Kidney epithelial cell (primary cell): Measurements from ENCODE around the gene MTUS2. TPM values are rescaled to one million over a fixed set of nuclear protein-coding genes. Genes with fewer than 3 reads are reported as not detected.

Experiments
- DNase-seq: peaks from one replicate; pipeline ENCODE4 v3.0.0-alpha.2; 2010; ENCODE audit warnings: low read depth
- H3K27me3 ChIP-seq: 2 replicates; pipeline ENCODE4 v1.6.0; 2011; ENCODE audit warnings: low read length; ENCODE audit not compliant: control insufficient read depth, insufficient read depth
- H3K36me3 ChIP-seq: 2 replicates; pipeline ENCODE4 v1.5.1; 2011; ENCODE audit warnings: low read length; ENCODE audit not compliant: control insufficient read depth, insufficient read depth
- H3K4me3 ChIP-seq: 2 replicates; pipeline ENCODE4 v1.5.1; 2011; ENCODE audit warnings: low read depth, mild to moderate bottlenecking, control low read depth, low read length
- total RNA-seq: library from RNA; depleted of rRNA; stranded (reverse); fragments of >200 nt; gene quantifications from 2 replicates; pipeline ENCODE4 v1.2.3, GENCODE V29; 2015
- TF ChIP-seq, protein P1 (sequence below): IDR thresholded peaks from 2 replicates; pipeline ENCODE4 v1.5.1; 2011; ENCODE audit warnings: mild to moderate bottlenecking, moderate library complexity, low read length, control low read depth, inconsistent platforms; ENCODE audit not compliant: insufficient read depth, poor library complexity, severe bottlenecking

MTUS2 gene
- total RNA-seq, 1 donor from 2014 or later, result 0.25 TPM

DNA sequence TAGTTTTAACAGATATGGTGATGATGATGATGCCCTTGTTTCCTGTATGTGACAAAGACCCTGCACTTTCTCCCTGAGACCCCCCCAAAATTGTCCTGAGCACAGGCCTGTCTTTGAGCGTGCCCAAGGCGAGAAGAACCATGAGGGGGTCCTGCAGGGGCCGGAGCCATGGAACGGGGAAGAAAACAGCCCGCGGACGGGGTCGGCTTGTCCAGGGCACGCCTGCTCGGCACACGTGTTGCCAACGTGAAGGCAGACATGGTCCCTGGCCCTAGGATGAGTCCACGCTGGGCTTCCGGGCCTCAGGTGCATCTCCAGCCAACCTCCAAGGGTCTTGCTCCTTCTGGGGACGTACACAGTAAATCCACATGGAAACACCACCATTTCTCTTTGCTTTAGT, 684.6 kb downstream of the MTUS2 start:
- TF ChIP-seq, protein P1, sequence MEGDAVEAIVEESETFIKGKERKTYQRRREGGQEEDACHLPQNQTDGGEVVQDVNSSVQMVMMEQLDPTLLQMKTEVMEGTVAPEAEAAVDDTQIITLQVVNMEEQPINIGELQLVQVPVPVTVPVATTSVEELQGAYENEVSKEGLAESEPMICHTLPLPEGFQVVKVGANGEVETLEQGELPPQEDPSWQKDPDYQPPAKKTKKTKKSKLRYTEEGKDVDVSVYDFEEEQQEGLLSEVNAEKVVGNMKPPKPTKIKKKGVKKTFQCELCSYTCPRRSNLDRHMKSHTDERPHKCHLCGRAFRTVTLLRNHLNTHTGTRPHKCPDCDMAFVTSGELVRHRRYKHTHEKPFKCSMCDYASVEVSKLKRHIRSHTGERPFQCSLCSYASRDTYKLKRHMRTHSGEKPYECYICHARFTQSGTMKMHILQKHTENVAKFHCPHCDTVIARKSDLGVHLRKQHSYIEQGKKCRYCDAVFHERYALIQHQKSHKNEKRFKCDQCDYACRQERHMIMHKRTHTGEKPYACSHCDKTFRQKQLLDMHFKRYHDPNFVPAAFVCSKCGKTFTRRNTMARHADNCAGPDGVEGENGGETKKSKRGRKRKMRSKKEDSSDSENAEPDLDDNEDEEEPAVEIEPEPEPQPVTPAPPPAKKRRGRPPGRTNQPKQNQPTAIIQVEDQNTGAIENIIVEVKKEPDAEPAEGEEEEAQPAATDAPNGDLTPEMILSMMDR, result no peak
- DNase-seq, result no peak
- Histone ChIP-seq H3K4me3 (no peak overlapping the region), H3K27me3 (peaks cover 10% of the 10 kb centered on the region), H3K36me3 (no peaks in the 10 kb centered on the region)

DNA sequence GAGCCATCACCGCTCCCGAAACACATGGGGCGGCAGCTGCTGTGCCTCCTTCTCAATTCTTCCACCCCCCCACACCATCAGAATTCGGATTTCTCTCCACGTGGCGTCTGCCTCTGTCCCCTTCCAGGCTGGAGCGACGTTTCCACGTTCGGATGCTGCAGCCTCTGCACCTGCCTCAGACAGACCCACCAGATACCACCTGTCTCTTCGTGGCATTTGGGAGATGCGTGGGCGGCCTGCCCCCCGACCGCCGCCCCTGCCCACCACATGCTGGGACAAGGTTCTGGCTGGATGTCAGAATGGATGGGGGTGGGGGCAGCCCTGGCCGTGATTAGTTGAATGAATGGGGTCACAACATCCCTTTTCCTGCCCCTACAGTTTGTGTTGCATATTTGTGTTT, 685.4 kb downstream of the MTUS2 start:
- TF ChIP-seq, protein P1, result no peak
- H3K36me3 ChIP-seq, result no peaks in the 10 kb centered on the region
- no peak for DNase-seq

DNA sequence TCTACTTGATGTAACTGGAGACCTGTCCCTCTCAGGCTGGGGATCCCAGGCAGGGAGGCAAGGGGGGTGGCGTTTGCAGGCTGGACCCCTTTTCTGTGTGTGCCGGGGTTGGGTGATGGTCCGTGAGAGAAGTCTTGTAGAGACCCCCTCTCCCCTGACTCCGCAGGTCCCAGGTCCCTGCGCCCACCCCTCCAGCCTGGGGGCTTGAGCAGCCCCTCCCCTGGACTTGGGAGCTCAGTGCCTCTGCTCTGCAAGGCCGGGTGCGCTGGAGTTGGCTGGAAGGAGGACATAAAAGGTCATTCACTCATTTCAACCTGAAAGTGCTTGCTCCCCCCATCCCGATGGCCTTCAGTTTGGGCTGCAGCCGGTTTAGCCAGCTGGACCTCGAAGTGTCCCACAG, 685.8 kb downstream of the MTUS2 start:
- peaks cover 7% of the 10 kb centered on the region for H3K27me3 ChIP-seq
- TF ChIP-seq, protein P1, result no peak
- H3K4me3 ChIP-seq, result no peak overlapping the region
- DNase-seq, result no peak
- no peaks in the 10 kb centered on the region for H3K36me3 ChIP-seq

More for the DNA sequence above, 685.4 kb downstream of the MTUS2 start:
- Histone ChIP-seq H3K4me3 (no peak overlapping the region), H3K27me3 (peaks cover 7% of the 10 kb centered on the region)

DNA sequence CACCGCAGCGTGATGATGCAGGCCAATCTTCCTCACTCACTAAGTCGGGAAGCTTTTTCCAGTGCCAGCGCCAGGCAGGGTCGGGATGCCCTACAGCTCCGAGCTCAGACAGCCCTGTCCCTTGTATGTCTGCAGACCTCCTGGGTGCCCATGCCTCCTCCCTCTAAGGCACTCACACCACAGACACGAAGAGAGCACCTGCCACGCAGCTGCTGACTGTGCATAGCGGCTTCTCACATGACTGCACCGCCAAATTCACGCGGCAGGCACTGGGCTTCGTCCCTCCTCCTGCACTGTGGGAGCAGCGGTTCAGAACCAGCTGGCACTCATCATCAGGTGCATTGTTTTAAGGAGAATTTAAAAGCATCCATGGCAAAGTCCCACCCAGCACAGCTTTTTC, 687.2 kb downstream of the MTUS2 start:
- TF ChIP-seq, protein P1, result no peak
- peaks cover 7% of the 10 kb centered on the region for H3K27me3 ChIP-seq
- DNase-seq, result peak; percentile 28
- H3K4me3 ChIP-seq, result no peak overlapping the region
- no peaks in the 10 kb centered on the region for H3K36me3 ChIP-seq

DNA sequence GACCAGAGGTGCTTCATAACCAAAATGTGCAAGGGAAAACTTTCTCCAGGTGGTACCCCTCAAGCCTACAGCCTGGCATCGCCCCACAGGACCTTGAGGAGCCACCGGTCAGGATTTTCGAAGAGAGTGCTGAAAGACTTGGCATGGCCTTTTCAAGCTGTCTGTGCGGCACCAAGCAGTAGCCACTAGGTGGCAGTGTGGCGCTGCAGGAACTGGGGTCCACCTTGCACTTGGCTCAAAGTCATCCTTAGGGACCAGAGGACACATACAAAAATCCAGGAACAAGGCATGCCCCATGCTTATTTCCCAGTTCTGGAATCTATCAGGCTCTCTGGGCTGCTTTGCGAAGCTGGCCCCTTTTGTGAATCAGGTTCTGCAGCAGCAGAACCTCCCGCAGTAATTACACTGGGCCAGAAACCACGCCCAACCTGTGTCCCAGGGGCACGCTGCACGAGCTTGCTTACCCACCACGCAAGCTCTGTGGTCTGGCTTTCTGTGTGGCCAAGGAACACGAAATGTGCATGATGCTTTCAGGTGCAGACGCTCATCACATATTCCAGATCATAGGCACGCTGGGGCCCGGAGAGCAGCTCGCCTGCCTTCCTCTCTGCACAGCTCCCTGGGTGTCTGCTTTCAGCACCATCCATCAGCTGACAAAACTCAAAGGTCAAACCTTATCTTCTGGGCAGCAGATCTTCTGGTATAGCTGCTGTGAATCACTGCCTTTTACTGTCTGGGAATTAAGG, 688.2 kb downstream of the MTUS2 start:
- peak; percentile 42 for DNase-seq
- H3K4me3 ChIP-seq, result no peak overlapping the region
- no peaks in the 10 kb centered on the region for H3K36me3 ChIP-seq
- peaks cover 3% of the 10 kb centered on the region for H3K27me3 ChIP-seq
- TF ChIP-seq, protein P1, result peak; percentile 97

DNA sequence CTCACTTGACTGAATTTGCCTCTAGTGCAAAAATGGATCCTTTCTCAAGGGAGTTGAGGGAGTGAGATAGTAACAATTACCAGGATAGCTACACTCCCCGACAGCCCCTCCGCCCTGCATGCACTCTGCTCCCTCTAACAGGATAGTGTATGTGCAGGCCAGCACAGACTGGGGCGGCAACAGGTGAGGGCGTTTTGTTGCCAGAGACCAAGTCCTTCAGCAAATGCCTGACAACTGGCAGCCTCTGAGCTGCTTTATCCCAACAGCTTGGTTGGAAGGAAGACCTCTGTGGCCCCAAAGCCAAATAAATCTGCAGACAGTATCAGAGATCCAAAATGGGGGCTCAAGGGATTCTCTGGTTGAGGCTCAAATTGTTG, 688.7 kb downstream of the MTUS2 start:
- no peak for DNase-seq
- TF ChIP-seq, protein P1, result no peak
- Histone ChIP-seq H3K27me3 (peaks cover 3% of the 10 kb centered on the region), H3K4me3 (no peak overlapping the region), H3K36me3 (no peaks in the 10 kb centered on the region)
